HepG2 (cell line): ENCODE results near the gene NAT14. TPM values are rescaled to one million over a fixed set of nuclear protein-coding genes. Genes with fewer than 3 reads are reported as not detected.
A peak's percentile ranks its signal among the peaks of the same experiment; 100 is the strongest.

Experiments
- ATAC-seq: fragments of 200-7000 bp; cut with Tn5 transposase; 3 replicates; pipeline ENCODE4 v1.9.1; 2020; ENCODE audit warnings: mild to moderate bottlenecking, moderate library complexity
- BruUV-seq: library from RNA; stranded (reverse); fragments of 400-500 nt; replicated peaks from 2 replicates; lab custom pipeline; 2021; lab: Mats Ljungman, UMichigan
- CTCF ChIA-PET: fragments of 300-600 bp; formaldehyde crosslinking; extraction: SDS; loops from one replicate; lab custom pipeline; 2021; ENCODE audit warnings: low total read pairs, inconsistent platforms, low intra/inter-chr PET ratio; lab: Yijun Ruan, JAX
- POLR2A ChIA-PET: fragments of 350-600 bp; sonication (Branson Sonifier 250); formaldehyde crosslinking; loops from one replicate; lab custom pipeline; 2020; ENCODE audit warnings: antibody characterized with exemption, inconsistent platforms; lab: Yijun Ruan, JAX
- DNase-seq: peaks from one replicate; pipeline ENCODE4 v3.0.0-alpha.2; 2015; ENCODE audit warnings: low spot score
- FAIRE-seq: peaks from 3 replicates; lab custom pipeline; 2011; peaks lifted over from hg19 to GRCh38; lab: Jason Lieb, UNC
- H2AFZ ChIP-seq: one replicate; pipeline ENCODE4 v1.6.1; 2011; ENCODE audit warnings: low read length, inconsistent platforms
- H3K27ac ChIP-seq: fragments of 300-600 bp; 3 replicates; pipeline ENCODE4 v1.8.0; 2011; ENCODE audit warnings: mixed run types, mild to moderate bottlenecking, mixed read lengths, low read length, inconsistent platforms; ENCODE audit not compliant: insufficient read depth; ENCODE audit errors: extremely low read length
- H3K27me3 ChIP-seq, 2 experiments: fragments of 200-600 bp in 1 of 2; 2 replicates in 1 of 2; 3 replicates in 1 of 2; pipeline versions ENCODE4 v1.6.0 to v1.8.0; 2011; ENCODE audit warnings: low read length in 2 of 2, mild to moderate bottlenecking in 2 of 2, moderate library complexity in 2 of 2, inconsistent platforms in 1 of 2; ENCODE audit not compliant: insufficient read depth in 2 of 2, control insufficient read depth in 1 of 2
- H3K36me3 ChIP-seq, 2 experiments: fragments of 200-600 bp in 1 of 2; replicated peaks in 1 of 2; 2 replicates in 1 of 2; 3 replicates in 1 of 2; pipeline versions ENCODE4 v1.5.1 to v1.8.0; 2011; ENCODE audit warnings: low read length in 2 of 2, inconsistent platforms in 1 of 2; ENCODE audit not compliant: insufficient read depth in 2 of 2, control insufficient read depth in 1 of 2
- H3K4me1 ChIP-seq: 2 replicates; pipeline ENCODE4 v1.5.1; 2012; ENCODE audit warnings: low read length, inconsistent platforms; ENCODE audit not compliant: insufficient read depth
- H3K4me2 ChIP-seq: 2 replicates; pipeline ENCODE4 v1.6.0; 2011; ENCODE audit warnings: low read depth, low read length, inconsistent platforms
- H3K4me3 ChIP-seq, 3 experiments: fragments of 200-600 bp in 1 of 3; sonication (generic), shearing (Covaris generic) in 1 of 3; replicated peaks in 1 of 3; 2 replicates each; pipeline ENCODE4 v1.5.1; 2011 to 2016; ENCODE audit warnings: low read length in 3 of 3, inconsistent platforms in 2 of 3, low read depth in 2 of 3, mild to moderate bottlenecking in 2 of 3, control low read depth in 1 of 3, mixed read lengths in 1 of 3; ENCODE audit not compliant: insufficient read depth in 1 of 3
- H3K79me2 ChIP-seq: one replicate; pipeline ENCODE4 v1.6.1; 2011; ENCODE audit warnings: low read length, inconsistent platforms; ENCODE audit not compliant: insufficient read depth
- H3K9ac ChIP-seq: 2 replicates; pipeline ENCODE4 v1.6.0; 2011; ENCODE audit warnings: mild to moderate bottlenecking, low read depth, low read length, inconsistent platforms; ENCODE audit not compliant: insufficient read depth
- H3K9me3 ChIP-seq: 2 replicates; pipeline ENCODE4 v1.5.1; 2012; ENCODE audit warnings: mild to moderate bottlenecking, low read length
- H4K20me1 ChIP-seq: 2 replicates; pipeline ENCODE4 v1.6.0; 2011; ENCODE audit warnings: inconsistent platforms, mild to moderate bottlenecking, low read length, moderate library complexity; ENCODE audit not compliant: insufficient read depth
- EP300 ChIP-seq, 3 experiments: sonication (generic) in 1 of 3; formaldehyde crosslinking in 1 of 3; IDR thresholded peaks; 2 replicates each; pipeline versions ENCODE4 v1.5.1 to v1.6.1; 2011 to 2020; ENCODE audit warnings: low read depth in 2 of 3, low read length in 2 of 3, borderline replicate concordance in 1 of 3, improper control_type of control experiment in 1 of 3, mild to moderate bottlenecking in 1 of 3, missing genetic modification reagents in 1 of 3, moderate library complexity in 1 of 3
- HNF4A ChIP-seq: sonication (generic); formaldehyde crosslinking; IDR thresholded peaks from 2 replicates; pipeline ENCODE4 v1.4.0; 2020; ENCODE audit warnings: missing genetic modification reagents
- KLF9 ChIP-seq: IDR thresholded peaks from 2 replicates; pipeline ENCODE4 v1.6.1; 2016; ENCODE audit warnings: low read depth
- NCOA1 ChIP-seq: sonication (generic); formaldehyde crosslinking; IDR thresholded peaks from 2 replicates; pipeline ENCODE4 v1.9.0; 2021; ENCODE audit warnings: missing genetic modification reagents
- REPIN1 ChIP-seq: sonication (generic); formaldehyde crosslinking; IDR thresholded peaks from 2 replicates; pipeline ENCODE4 v1.8.0; 2022; ENCODE audit warnings: missing genetic modification reagents, low read depth, mild to moderate bottlenecking, borderline replicate concordance
- ZBTB46 ChIP-seq: sonication (generic); formaldehyde crosslinking; IDR thresholded peaks from 2 replicates; pipeline ENCODE4 v1.4.0; 2020; ENCODE audit warnings: mild to moderate bottlenecking, missing genetic modification reagents, borderline replicate concordance
- ZFP1 ChIP-seq: IDR thresholded peaks from 2 replicates; pipeline ENCODE4 v1.6.1; 2016
- ZNF207 ChIP-seq: fragments of 450-650 bp; IDR thresholded peaks from 2 replicates; pipeline ENCODE4 v1.6.1; 2016; ENCODE audit warnings: antibody characterized with exemption, borderline replicate concordance
- ZNF672 ChIP-seq: sonication (generic); formaldehyde crosslinking; IDR thresholded peaks from 2 replicates; pipeline ENCODE4 v1.8.1; 2022; ENCODE audit warnings: missing genetic modification reagents
- ZNF737 ChIP-seq: sonication (generic); formaldehyde crosslinking; IDR thresholded peaks from 2 replicates; pipeline ENCODE4 v1.5.0; 2020; ENCODE audit warnings: missing genetic modification reagents, mild to moderate bottlenecking, borderline replicate concordance
- WGBS: methylation state at CpG from one replicate; pipeline ENCODE4 v1.1.6; 2017; ENCODE audit warnings: low lambda C conversion rate; 5-methylcytosine and 5-hydroxymethylcytosine counted together
- in situ Hi-C: cut with HindIII; loops from 2 replicates; pipeline ENCODE4 v1.10.0; 2017; ENCODE audit warnings: low pct_unique_long_range_greater_than_20kb; ENCODE audit not compliant: extremely low pct_ligation_motif_present
- intact Hi-C: fragments of 100-400 bp; cut with micrococcal nuclease; formaldehyde crosslinking; loops from one replicate; pipeline ENCODE4 v1.10.0; 2022; ENCODE audit not compliant: unreplicated experiment
- polyA plus RNA-seq, 8 experiments: library from polyadenylated mRNA; depleted of rRNA in 3 of 8; stranded (reverse) in 7 of 8; unstranded in 1 of 8; fragments of >200 nt; fragmentation: Illumina TruSeq in 4 of 8; extraction: Trizol in 4 of 8; gene quantifications; 2 replicates each; pipeline versions ENCODE4 v1.2.1 to v1.2.3, GENCODE V29; 2011 to 2016; ENCODE audit warnings: low read depth in 4 of 8, missing spikeins in 1 of 8, mixed read lengths in 1 of 8; ENCODE audit not compliant: insufficient read depth in 1 of 8
- total RNA-seq, 5 experiments: library from RNA; depleted of rRNA; stranded (reverse); fragments of >200 nt; fragmentation: Illumina TruSeq; extraction: Trizol; gene quantifications; 2 replicates each; pipeline ENCODE4 v1.2.3, GENCODE V29; 2016; ENCODE audit warnings: low read depth in 1 of 5

The NAT14 gene
- total and polyA plus RNA-seq, 2 of the 13 experiments (the other 11 are each of a cell fraction or from before 2014, with no cell fraction given) = 20.7 to 22.3 TPM

GRCh38 chr19:55494172-55494761 lies 9.3 kb downstream of the NAT14 start:
- Histone ChIP-seq H3K9ac (no peak overlapping the region), H3K4me2 (peak overlapping the region; percentile 36; the same call in 1 of the 2 replicates), H3K27ac (no peak overlapping the region), H3K27me3 (peaks cover 19 to 84% of the 10 kb centered on the region in 2 experiments), H2AFZ (no peak overlapping the region), H4K20me1 (no peaks in the 10 kb centered on the region), H3K36me3 (no peaks in the 10 kb centered on the region), H3K4me3 (no peak overlapping the region), H3K9me3 (no peaks in the 10 kb centered on the region), H3K4me1 (no peaks in the 10 kb centered on the region), H3K79me2 (no peaks in the 10 kb centered on the region)
- intact Hi-C loops (no loop called here), in situ Hi-C loops (no loop called here)
- ChIA-PET POLR2A (interaction anchor here (1.2 to 1.6 kb wide), 2 partner anchors 9 to 10 kb away, joined by 3 to 5 read pairs; partner anchors contain the start of gene NAT14), CTCF (no interaction called here)
- BruUV-seq = no TSS peak
- no peak; the same call in 2 of the 3 replicates for ATAC-seq
- FAIRE-seq = no peak
- 12% methylated on average over 11 of the region's 22 CpGs for WGBS
- no peak for DNase-seq
- TF ChIP-seq ZNF672 (no peak), REPIN1 (no peak), ZNF737 (no peak), ZNF207 (no peak), HNF4A (CRISPR knock-in tag) (no peak), KLF9 (CRISPR knock-in tag) (no peak), EP300 (IDR thresholded peaks at IDR 0.05; ENCODE audit: low read depth in 2 of 2, low read length in 2 of 2) (no peak), EP300 (CRISPR knock-in tag; IDR thresholded peaks at IDR 0.05; ENCODE audit: borderline replicate concordance) (no peak), ZFP1 (no peak), NCOA1 (CRISPR knock-in tag) (no peak), ZBTB46 (no peak)
